GM21381 (cell line): ENCODE data around the gene CCDC88C.

Experiments
- ATAC-seq: cut with Tn5 transposase; IDR thresholded peaks from one replicate; pipeline ENCODE4 v1.9.1; 2021; ENCODE audit warnings: mild to moderate bottlenecking, moderate library complexity; ENCODE audit not compliant: unreplicated experiment

Gene CCDC88C

DNA sequence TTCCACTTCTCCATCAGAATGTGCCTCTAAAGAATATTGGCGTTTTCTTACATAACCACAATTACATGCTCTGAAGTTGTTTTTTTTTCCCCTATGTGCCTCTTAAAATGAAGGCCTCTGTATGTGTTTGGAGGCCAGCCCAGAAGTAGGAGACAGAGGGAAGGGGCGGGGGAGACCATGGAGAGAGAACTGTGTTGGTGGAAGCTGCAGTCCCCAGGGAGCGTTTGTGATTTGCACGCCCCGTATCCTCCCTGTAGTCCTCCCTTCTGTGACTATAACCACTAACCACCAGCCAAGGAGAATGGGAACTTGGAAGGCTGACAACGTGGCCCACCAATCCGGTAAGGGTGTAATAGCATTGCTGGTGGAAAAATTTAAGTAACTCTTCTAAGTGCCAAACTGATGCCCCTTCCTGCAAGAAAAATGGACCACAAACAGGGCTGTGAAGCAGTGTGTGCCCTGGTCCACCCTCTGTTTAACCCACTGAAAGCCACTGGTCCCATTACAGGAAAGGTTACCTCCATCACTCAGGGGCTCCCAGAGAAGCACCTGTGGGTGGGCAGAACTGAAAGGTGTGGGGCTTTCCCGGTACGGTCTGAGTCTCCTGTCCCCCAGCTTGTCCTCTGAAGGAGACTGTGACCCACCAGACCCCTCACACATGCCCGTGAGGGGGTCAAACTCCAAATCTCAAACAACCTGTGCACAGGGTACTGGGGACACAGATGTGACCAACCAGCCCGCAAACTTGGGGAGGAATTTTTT is 36.8 kb downstream of the CCDC88C start:
- ATAC-seq: no peak

DNA sequence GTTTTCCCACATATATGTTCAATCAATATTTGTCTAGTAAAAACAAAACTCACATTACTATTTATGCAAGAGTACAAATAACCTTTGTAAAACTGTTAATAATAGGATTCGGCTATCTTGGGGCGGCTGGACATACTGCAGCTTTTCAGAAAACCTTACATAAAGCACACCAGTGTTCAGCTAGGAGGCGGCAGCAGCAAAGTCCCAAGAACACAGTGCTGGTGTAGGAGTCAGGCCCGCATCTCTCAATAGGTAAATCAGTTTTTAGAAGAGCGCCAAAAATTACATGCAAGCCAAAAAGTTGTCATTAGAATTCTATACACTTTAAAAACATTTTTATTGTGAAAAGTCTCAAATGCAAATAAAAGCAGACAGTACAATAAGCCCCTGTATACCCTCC is 37.5 kb downstream of the CCDC88C start:
- no peak for ATAC-seq

DNA sequence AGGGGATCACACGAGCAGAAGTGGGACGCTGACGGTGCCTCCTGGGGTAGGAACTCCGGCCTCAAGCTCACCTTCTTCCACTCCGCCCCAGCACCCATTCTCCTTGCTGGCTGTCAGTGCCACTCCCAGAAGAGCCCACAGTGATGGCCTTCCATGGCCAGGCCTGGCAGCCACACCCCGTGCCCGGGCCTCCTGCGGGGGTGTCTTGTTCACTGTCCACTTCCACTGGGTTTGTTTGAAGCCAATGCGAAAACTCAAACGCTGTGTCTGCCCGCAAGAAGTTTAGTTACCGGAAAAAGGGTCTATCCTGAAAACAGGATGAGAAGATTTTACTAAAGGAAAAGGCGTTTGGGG is 38.1 kb downstream of the CCDC88C start:
- ATAC-seq: no peak

GRCh38 chr14:91378930-91379578 is 38.6 kb downstream of the CCDC88C start:
- no peak for ATAC-seq

- ATAC-seq: no peak
These were observed 39.6 kb downstream of the CCDC88C start for GRCh38 chr14:91377700-91378652.

DNA sequence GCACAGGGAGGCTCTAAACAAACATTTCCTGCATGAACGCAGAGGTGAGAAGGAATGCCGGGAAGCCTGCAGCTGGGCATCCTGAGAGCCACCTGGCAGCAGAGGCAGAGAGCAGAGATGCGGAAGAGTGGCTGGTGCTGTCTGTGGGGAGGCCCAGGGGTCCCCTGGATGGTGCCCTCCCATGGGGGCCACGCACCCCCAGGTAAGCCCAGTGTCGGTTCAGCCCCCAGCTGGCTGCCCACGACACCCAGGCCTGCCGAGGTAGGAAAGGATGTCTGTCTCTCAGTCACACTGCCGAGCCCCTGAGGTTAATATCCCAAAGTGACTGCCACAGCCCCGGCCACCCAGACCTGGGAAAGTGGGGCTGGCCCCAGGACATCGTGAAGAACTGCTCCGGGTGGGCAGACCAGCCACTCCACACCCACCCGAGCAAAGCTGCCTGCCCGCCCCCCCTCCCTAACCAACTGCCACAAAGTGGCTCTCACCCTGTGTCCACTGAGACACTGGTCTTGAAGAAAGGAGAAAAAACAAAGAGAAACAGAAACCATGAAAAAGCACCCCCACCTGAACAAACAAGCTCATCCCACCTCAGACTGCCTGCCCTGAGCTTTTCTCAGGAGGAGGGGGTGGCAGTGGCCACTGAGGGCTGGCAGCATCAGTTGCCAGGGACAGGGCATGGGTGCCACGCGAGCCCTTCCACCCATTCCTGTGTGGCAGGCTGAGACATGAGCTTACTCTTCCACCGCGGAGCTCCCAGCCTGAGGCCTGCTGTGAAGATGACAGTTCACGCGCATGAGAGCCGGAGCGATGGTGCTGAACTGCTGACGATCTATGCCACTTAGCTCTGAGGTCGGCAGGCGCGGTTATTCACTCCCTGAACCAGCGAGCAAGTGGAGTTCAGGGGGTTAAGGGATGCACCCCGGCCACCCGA is 40.8 kb downstream of the CCDC88C start:
- no peak for ATAC-seq

- no peak for ATAC-seq
These were observed 41.7 kb downstream of the CCDC88C start for GRCh38 chr14:91375720-91376452.

- ATAC-seq: no peak
These were observed 42.5 kb downstream of the CCDC88C start for GRCh38 chr14:91374879-91375702.

DNA sequence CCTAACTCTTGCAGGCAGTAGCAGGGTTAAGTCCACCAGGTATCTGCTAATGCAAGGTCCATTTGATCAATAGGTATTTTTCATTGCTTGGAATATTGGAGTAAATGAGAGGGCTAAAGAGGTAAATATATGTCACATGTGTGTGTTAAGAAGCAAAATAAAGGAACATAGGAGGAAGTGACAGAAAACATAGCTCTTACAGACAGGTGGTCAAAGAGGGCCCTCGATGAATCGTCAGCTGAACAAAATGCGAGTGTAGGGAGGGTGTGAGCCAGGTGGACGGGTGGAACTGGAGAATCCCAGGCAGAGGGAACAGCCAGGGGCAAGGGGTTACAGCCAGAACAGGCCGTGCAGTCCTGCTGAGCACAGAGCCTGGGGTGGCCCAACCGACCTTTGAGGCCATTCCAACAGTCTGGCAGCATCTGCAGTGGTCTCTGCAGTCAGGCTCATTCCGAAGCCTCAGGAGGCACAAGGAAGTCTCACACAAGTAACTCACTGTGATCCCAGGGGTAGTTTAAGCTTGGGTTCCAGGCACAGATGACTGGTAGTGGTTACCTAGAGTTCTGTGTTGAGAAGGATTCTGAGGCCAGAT is 43.2 kb downstream of the CCDC88C start:
- ATAC-seq: no peak

GRCh38 chr14:91373591-91374254 is 43.9 kb downstream of the CCDC88C start:
- ATAC-seq: peak; percentile 59

DNA sequence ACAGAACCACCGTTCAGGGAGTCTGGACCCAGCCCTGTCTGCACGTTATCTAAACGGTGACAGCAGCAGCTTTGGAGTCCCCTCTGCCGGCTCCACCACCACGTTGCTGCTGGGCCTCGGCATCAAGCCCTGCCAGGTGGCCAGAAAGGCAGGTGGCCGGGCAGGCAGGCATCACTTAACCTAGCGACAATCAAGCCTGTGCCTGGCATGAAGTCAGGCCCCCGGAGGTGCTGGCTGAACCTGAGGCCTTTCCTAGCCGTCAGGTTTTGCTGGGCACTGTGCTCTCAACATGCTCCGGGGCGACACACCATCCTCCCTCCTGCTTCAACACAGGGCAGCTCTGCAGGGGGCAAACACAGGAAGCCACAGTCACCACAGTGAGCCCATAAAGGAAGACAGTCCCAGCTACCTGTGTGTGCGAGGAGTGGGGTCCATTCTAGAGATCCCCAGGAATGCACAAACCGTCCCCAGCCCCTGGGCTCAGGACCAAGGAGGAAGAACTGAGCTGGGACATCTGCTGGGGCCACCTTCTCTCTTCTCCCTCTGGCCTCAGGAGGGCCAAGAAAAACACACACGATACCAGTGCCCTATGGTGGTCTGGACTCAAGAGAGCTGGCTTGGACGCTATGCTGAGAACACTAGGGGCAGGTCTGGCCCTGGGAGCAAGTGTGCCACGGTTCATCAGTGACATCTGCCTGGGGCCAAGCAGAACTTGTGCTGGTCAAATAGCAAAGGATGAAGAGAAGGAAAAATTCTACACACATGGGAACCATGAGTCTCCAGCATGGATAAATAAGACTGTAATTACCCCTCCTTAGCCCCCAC is 44.7 kb downstream of the CCDC88C start:
- ATAC-seq: peak; percentile 29

DNA sequence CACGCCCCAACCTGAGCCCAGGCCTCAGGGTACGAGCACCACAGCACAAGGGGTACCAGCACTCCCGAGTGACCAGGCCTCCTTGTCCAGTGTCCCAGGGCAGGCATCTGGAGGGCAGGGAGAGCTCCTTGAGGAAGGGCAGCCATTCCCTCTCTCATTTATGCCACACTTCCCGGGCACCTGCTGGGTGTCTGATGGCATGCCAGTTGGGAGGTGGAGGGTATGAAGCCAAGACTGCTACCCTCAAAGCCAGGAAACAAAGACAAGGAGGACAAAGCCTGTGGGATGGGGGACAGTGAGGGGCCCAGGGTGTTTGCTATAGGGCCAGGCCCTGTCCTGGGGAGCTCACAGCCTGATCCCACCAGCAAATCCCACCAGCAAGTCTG is 45.6 kb downstream of the CCDC88C start:
- ATAC-seq: no peak

- no peak for ATAC-seq
These were observed 46.3 kb downstream of the CCDC88C start for GRCh38 chr14:91371011-91371989.

- ATAC-seq: no peak
These were observed 47.8 kb downstream of the CCDC88C start for GRCh38 chr14:91369628-91370445.

DNA sequence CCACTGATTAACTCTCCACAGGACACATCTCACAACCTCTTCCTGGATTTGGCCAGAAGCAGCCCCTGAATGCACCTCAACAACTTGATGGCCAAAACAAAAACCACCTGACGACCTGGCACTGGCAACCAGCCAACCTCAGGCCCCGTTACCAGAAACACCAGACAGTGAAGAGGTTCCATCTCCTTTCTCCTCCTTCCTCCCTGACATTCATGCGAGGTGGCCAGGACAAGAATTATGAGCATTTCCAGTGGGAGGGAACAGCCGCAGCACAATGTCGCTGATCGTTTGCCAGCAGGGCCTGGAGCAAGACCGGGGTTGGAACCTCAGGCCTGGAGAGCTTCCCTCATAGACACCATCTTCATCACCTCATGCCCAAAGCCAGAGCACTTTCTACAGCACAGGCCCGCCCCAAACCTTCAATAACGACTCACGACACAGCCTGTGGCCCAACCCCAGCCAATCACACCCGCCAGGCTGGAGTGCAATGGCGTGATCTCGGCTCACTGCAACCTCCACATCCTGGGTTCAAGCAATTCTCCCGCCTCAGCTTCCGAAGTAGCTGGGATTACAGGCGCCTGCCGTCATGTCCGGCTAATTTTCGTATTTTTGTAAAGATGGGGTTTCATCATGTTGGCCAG is 48.7 kb downstream of the CCDC88C start:
- ATAC-seq: no peak
